Sigmoid colon (tissue), 4 donors: ENCODE data around the gene RHEB.

Source experiments
- CTCF ChIP-seq, 4 experiments: fragments of 450-650 bp in 3 of 4; fragments of 200-600 bp in 1 of 4; IDR thresholded peaks; one replicate each; pipeline ENCODE4 v1.5.1; 2016 to 2019; ENCODE audit warnings: antibody characterized with exemption in 4 of 4, mild to moderate bottlenecking in 3 of 4, moderate library complexity in 2 of 4
- EP300 ChIP-seq, 4 donors: sonication (generic); formaldehyde crosslinking; IDR thresholded peaks; one replicate each; pipeline ENCODE4 v1.6.1; 2017; ENCODE audit warnings: antibody characterized with exemption in 4 of 4
- POLR2A ChIP-seq, 2 donors: fragments of 450-650 bp; IDR thresholded peaks; one replicate each; pipeline ENCODE4 v1.6.1; 2016; ENCODE audit warnings: antibody characterized with exemption in 2 of 2, mild to moderate bottlenecking in 2 of 2, moderate library complexity in 2 of 2
- POLR2AphosphoS5 ChIP-seq, 4 donors: sonication (generic); formaldehyde crosslinking; IDR thresholded peaks; one replicate each; pipeline ENCODE4 v1.6.1; 2017; ENCODE audit warnings: antibody characterized with exemption in 4 of 4

- TF ChIP-seq CTCF (IDR thresholded peaks at IDR 0.05) (no peak), POLR2A (IDR thresholded peaks at IDR 0.05) (no peak), POLR2AphosphoS5 (IDR thresholded peaks at IDR 0.05) (no peak), EP300 (IDR thresholded peaks at IDR 0.05) (no peak)
Observed at GRCh38 chr7:151437159-151437553, 82.5 kb downstream of the RHEB start.
